Common myeloid progenitor, CD34-positive (primary cell): ENCODE data around the gene DPH1.

ENCODE experiments used
- CTCF ChIA-PET: fragments of 350-600 bp; sonication (Branson Sonifier 250); formaldehyde crosslinking; loops from one replicate; lab custom pipeline; 2021; ENCODE audit warnings: antibody characterized with exemption; lab: Charles Lee
- POLR2A ChIA-PET: fragments of 350-600 bp; sonication (Branson Sonifier 250); formaldehyde crosslinking; loops from one replicate; lab custom pipeline; 2021; ENCODE audit warnings: antibody characterized with exemption; lab: Charles Lee
- DNase-seq, 3 donors: peaks; one replicate each; pipeline versions ENCODE4 v3.0.0 to v3.0.0-alpha.2; 2013
- H3K27ac ChIP-seq, 2 experiments: 1 replicate in 1 of 2; 2 replicates in 1 of 2; pipeline ENCODE4 v1.7.0; 2013; ENCODE audit warnings: inconsistent platforms in 2 of 2, low read length in 2 of 2, mild to moderate bottlenecking in 2 of 2, low read depth in 1 of 2, moderate library complexity in 1 of 2; ENCODE audit not compliant: severe bottlenecking in 2 of 2, insufficient read depth in 1 of 2, poor library complexity in 1 of 2
- H3K27me3 ChIP-seq, 5 experiments: replicated peaks in 2 of 5; 1 replicate in 3 of 5; 2 replicates in 2 of 5; pipeline versions ENCODE4 v1.6.1 to v1.7.0; 2013; ENCODE audit warnings: low read length in 4 of 5, mild to moderate bottlenecking in 2 of 5, moderate library complexity in 2 of 5, inconsistent platforms in 1 of 5; ENCODE audit not compliant: insufficient read depth in 5 of 5, control insufficient read depth in 4 of 5
- H3K36me3 ChIP-seq, 4 experiments: 1 replicate in 2 of 4; 2 replicates in 2 of 4; pipeline versions ENCODE4 v1.6.1 to v1.7.0; 2013; ENCODE audit warnings: low read length in 3 of 4, control low read depth in 1 of 4, mild to moderate bottlenecking in 1 of 4; ENCODE audit not compliant: control insufficient read depth in 4 of 4, insufficient read depth in 4 of 4
- H3K4me1 ChIP-seq, 4 experiments: 1 replicate in 3 of 4; 2 replicates in 1 of 4; pipeline versions ENCODE4 v1.6.1 to v1.7.1; 2013; ENCODE audit warnings: low read length in 3 of 4, mild to moderate bottlenecking in 3 of 4, control low read depth in 1 of 4, inconsistent platforms in 1 of 4, moderate library complexity in 1 of 4; ENCODE audit not compliant: control insufficient read depth in 4 of 4, insufficient read depth in 4 of 4; ENCODE audit errors: control extremely low read depth in 1 of 4
- H3K4me3 ChIP-seq, 7 experiments: 1 replicate in 4 of 7; 2 replicates in 3 of 7; pipeline versions ENCODE4 v1.5.1 to v1.7.0; 2013; ENCODE audit warnings: mild to moderate bottlenecking in 7 of 7, low read length in 6 of 7, moderate library complexity in 6 of 7, inconsistent platforms in 2 of 7, low read depth in 2 of 7, control low read depth in 1 of 7; ENCODE audit not compliant: insufficient read depth in 4 of 7, control insufficient read depth in 1 of 7; ENCODE audit errors: extremely low read depth in 1 of 7
- H3K9me3 ChIP-seq, 5 experiments: 1 replicate in 4 of 5; 2 replicates in 1 of 5; pipeline versions ENCODE4 v1.6.1 to v1.7.1; 2013; ENCODE audit warnings: low read length in 4 of 5, mild to moderate bottlenecking in 2 of 5, inconsistent platforms in 1 of 5, low read depth in 1 of 5, moderate library complexity in 1 of 5; ENCODE audit not compliant: control insufficient read depth in 4 of 5, insufficient read depth in 2 of 5; ENCODE audit errors: control extremely low read depth in 1 of 5
- WGBS: methylation state at CpG from one replicate; pipeline ENCODE4 v1.1.5; 2013; ENCODE audit not compliant: insufficient coverage; 5-methylcytosine and 5-hydroxymethylcytosine counted together

The DPH1 gene

DNA sequence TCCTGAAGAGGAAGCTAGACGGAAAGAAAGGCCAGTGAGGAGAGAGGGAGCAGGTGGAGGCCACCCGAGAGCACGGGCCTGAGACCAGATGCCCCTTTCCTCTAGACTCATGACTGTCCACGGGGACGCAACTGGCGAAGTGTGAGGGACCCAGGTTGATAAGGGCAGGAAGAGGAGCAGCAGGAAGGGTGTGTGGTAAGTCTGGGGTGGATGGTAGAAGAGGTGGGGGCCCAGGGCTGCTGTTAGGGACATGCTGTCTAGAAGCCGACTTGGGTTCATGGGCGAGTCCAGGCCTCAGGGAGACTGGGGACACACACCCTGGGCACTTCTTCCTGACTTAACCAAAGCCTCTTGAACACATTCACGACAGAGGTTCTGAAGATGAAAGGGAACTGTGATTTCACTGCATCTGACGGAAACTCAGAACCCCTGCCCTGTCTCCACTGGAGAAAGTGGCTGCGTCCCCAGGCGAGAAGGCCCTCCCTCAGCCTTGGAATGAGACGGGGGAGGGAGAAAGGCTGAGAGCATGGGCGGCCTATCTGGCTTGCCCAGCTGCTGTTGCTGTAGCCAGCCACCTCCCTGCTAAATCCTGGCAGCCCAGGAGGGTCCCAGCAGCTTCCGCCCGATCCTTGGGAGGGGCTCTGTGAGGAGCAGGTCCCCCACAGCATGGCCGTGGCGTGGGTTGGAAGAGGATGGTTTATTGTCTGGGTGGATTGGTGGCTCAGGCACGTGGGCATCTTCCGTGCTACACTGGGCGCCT is 30.9 kb downstream of the DPH1 start:
- Histone ChIP-seq H3K27me3 (peaks cover 0 to 28% (median 9%) of the 10 kb centered on the region in 5 experiments), H3K36me3 (peaks cover 0 to 36% (median 26%) of the 10 kb centered on the region in 4 experiments), H3K4me1 (peaks cover 0 to 58% (median 53%) of the 10 kb centered on the region in 4 experiments), H3K27ac (no peak overlapping the region), H3K9me3 (no peaks in the 10 kb centered on the region), H3K4me3 (no peak overlapping the region)
- no peak for DNase-seq
- ChIA-PET POLR2A (no interaction called here), CTCF (interaction anchor here (0.7 to 3.7 kb wide), 4 partner anchors 8 to 244 kb away, joined by 3 to 11 read pairs (median 4); no protein-coding TSS in a partner anchor)
- WGBS: 95% methylated on average over 8 of the region's 21 CpGs

DNA sequence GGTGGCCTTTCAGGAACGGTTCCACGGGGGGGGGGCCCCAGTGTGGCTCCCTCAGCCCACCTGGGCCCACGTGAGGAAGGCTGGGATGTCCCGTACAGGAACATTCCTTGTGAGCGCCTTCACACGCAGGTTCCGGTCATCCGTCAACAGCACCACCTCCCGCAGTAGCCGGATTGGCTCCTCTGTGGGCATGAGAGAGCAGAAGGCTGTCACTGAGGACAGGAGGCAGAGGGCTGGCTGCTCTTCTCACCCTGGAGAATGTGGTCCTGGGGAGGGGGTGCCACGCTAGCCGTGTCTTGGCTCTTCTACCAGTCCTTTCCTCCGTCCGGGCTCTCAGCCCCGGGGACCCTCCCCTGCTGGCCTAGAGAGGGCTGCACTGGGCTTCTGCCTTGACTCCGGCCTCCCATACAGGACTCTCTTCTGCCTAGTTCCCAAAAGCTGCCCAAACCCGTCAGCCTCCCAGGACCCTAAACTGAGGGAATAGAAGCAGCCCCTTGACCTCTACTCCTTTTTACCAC is 31.5 kb downstream of the DPH1 start:
- CTCF ChIA-PET: no interaction called here
- H3K4me3 ChIP-seq: no peak overlapping the region
- H3K27ac ChIP-seq: no peak overlapping the region
- no peaks in the 10 kb centered on the region for H3K9me3 ChIP-seq
- no peak for DNase-seq
- H3K27me3 ChIP-seq: peaks cover 0 to 22% (median 8%) of the 10 kb centered on the region in 5 experiments
- peaks cover 0 to 54% (median 47%) of the 10 kb centered on the region in 4 experiments for H3K4me1 ChIP-seq
- 94% methylated on average over 17 of the region's 17 CpGs for WGBS
- H3K36me3 ChIP-seq: peaks cover 0 to 42% (median 29%) of the 10 kb centered on the region in 4 experiments
- POLR2A ChIA-PET: no interaction called here

DNA sequence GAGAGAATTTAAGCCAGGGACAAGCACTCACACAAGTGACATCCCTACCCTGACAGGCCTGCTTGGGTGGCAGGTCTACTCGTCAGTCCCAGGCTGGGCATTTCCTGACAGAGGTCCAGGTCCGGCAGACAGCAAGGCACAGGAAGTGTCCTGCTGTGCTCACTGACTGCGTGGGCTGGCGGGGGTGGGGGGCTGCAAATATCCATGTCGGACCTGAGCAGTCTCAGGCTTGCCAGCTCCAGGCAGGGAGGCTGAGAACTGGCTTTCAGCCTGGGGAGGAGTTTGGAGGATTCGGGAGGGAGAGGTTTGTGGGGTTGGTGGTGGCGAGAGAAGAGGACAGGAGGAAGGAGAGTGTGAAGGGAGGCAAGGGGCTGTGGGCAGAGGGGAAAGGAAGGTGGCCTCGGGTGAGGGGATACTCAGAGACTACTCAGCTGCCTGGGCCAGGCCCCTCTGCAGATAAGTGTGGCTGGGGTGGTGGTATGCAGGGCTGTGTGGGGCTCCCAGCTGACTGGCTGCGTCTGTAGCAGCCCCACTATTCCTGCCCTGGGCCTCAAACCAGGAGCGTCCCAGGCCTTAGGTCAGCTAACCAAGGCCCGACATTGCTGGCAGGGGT is 32.7 kb downstream of the DPH1 start:
- Histone ChIP-seq H3K27me3 (peaks cover 0 to 10% (median 5%) of the 10 kb centered on the region in 5 experiments), H3K36me3 (peaks cover 0 to 46% (median 35%) of the 10 kb centered on the region in 4 experiments), H3K9me3 (no peaks in the 10 kb centered on the region), H3K27ac (no peak overlapping the region), H3K4me1 (peaks cover 0 to 54% (median 44%) of the 10 kb centered on the region in 4 experiments), H3K4me3 (no peak overlapping the region)
- no peak for DNase-seq
- whole genome bisulfite sequencing: 65% methylated on average over 6 of the region's 11 CpGs
- POLR2A ChIA-PET: no interaction called here
- CTCF ChIA-PET: interaction anchor here (1.5 kb wide), 1 partner anchor 225 kb away, joined by 4 read pairs; no protein-coding TSS in a partner anchor

DNA sequence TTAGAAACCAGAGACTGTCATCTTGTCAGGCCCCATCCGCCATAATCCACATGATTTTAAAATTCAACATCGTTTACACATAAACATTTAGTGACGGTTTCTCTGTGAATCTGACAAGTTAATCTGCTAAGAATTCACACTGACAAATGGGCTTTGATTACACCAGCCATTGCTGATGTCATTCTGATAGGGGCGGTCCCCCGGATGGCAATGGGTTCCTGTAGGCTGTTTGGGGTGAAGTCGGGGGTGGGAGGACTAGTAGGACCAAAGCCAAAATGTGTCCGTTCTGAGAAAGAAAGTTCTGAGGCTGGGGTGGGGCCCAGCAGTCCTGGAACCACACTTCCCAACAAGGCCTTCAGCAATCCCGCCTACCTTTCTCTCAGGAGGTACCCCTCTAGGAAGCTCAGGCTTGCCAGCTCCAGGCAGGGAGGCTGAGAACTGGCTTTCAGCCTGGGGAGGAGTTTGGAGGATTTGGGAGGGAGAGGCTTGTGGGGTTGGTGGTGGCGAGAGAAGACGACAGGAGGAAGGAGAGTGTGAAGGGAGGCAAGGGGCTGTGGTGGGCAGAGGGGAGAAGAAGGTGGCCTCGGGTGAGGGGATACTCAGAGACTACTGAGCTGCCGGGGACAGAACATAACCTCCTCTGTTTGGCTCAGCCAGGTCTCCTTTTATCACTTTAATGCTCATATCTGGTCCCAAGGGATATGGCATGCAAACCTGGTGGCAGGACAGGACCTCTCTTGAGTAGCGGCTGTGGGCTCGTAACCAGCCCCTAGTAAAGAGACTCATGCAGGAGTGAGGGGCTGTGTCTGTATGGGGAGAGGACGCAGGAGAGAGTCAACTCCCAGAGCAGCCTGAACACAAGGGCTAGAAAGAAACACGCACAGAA is 33.6 kb downstream of the DPH1 start:
- Histone ChIP-seq H3K4me3 (no peak overlapping the region), H3K27me3 (peaks cover 0 to 2% (median 0%) of the 10 kb centered on the region in 5 experiments), H3K4me1 (peaks cover 0 to 54% (median 41%) of the 10 kb centered on the region in 4 experiments), H3K36me3 (peaks cover 0 to 46% (median 37%) of the 10 kb centered on the region in 4 experiments), H3K27ac (no peak overlapping the region), H3K9me3 (no peaks in the 10 kb centered on the region)
- DNase-seq: no peak
- 96% methylated on average over 12 of the region's 16 CpGs for WGBS
- POLR2A ChIA-PET: no interaction called here
- CTCF ChIA-PET: interaction anchor here (1.0 to 3.1 kb wide), 6 partner anchors 9 to 224 kb away, joined by 3 to 12 read pairs (median 4); no protein-coding TSS in a partner anchor

DNA sequence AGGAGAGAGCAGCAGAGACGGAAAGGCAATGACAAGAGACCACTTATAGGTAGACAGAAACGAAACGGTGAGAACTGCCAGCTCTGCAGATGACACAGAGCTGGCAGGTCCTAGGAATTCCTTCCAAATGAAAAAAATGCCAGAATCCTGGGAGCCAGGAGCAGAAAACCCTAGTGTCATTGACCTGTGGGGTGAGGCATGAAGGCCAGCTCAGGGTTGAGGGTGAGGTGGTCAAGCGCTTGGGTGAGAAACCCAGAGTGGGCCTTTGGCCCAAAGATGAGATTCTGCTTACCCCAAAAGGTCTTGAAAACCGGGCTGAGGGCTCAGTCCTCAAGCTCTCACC is 34.2 kb downstream of the DPH1 start:
- ChIA-PET POLR2A (no interaction called here), CTCF (interaction anchor here (1.0 to 3.1 kb wide), 7 partner anchors 10 to 224 kb away, joined by 3 to 12 read pairs (median 4); no protein-coding TSS in a partner anchor)
- no peak overlapping the region for H3K27ac ChIP-seq
- peaks cover 0 to 46% (median 37%) of the 10 kb centered on the region in 4 experiments for H3K36me3 ChIP-seq
- H3K27me3 ChIP-seq: no peaks in the 10 kb centered on the region
- no peak overlapping the region for H3K4me3 ChIP-seq
- WGBS: 67% methylated on average over 5 of the region's 5 CpGs
- no peaks in the 10 kb centered on the region for H3K9me3 ChIP-seq
- no peak for DNase-seq
- H3K4me1 ChIP-seq: peaks cover 0 to 52% (median 37%) of the 10 kb centered on the region in 4 experiments

DNA sequence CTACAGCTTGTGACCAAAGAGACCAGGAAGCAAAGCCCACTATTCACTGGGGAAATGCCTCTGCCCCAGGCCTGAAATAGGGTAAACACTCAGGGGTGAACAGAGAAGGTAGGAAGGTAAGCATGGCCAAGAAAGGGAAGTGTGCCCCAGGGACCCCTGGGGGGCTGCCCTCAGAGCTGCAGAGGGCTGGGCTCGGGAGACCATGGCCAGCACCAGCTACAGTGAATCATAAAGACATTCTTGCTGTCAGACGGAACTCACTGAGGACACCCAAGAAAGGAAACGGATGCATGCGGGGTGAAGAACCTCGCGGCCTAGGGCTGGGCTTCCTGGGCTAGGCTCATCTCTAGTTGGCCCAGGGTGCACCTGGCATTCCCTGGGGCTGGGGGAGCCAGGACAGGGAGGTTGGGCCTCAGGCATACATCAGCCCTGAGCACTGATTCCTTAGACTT is 34.6 kb downstream of the DPH1 start:
- no peak for DNase-seq
- POLR2A ChIA-PET: no interaction called here
- peaks cover 0 to 46% (median 37%) of the 10 kb centered on the region in 4 experiments for H3K36me3 ChIP-seq
- 87% methylated on average over 6 of the region's 6 CpGs for WGBS
- H3K27me3 ChIP-seq: no peaks in the 10 kb centered on the region
- no peak overlapping the region for H3K4me3 ChIP-seq
- no peaks in the 10 kb centered on the region for H3K9me3 ChIP-seq
- peaks cover 0 to 48% (median 33%) of the 10 kb centered on the region in 4 experiments for H3K4me1 ChIP-seq
- CTCF ChIA-PET: interaction anchor here (1.0 to 4.0 kb wide), 8 partner anchors 7 to 183 kb away, joined by 3 to 21 read pairs (median 4); no protein-coding TSS in a partner anchor
- no peak overlapping the region for H3K27ac ChIP-seq
